Sciatic nerve (tissue), 2 donors: Measurements from ENCODE around the gene THRA. TPM values are rescaled to one million over a fixed set of nuclear protein-coding genes. Genes with fewer than 3 reads are reported as not detected.

Experiments
- ATAC-seq: fragments of 200-7000 bp; cut with Tn5 transposase; one replicate; pipeline ENCODE4 v1.9.1; 2020; ENCODE audit warnings: mild to moderate bottlenecking, moderate library complexity
- DNase-seq: peaks from one replicate; pipeline ENCODE4 v3.0.0-alpha.2; 2020; ENCODE audit warnings: low spot score
- intact Hi-C: fragments of 100-400 bp; cut with DNase I; formaldehyde crosslinking; loops from one replicate; pipeline ENCODE4 v1.14.2; 2022
- total RNA-seq: library from RNA; stranded (reverse); fragmentation: NEBNext Ultra II Directional; extraction: Animal tissue kit (Norgen Biotek cat#: 25700); gene quantifications from one replicate; pipeline ENCODE4 v1.2.1, GENCODE V29; 2021
- donor health status: DM: no; HTN: no; CAD: no.
- donor health status: DM: no; HTN: no; CAD: no.

The THRA gene
- total RNA-seq, result 72.0 TPM

DNA sequence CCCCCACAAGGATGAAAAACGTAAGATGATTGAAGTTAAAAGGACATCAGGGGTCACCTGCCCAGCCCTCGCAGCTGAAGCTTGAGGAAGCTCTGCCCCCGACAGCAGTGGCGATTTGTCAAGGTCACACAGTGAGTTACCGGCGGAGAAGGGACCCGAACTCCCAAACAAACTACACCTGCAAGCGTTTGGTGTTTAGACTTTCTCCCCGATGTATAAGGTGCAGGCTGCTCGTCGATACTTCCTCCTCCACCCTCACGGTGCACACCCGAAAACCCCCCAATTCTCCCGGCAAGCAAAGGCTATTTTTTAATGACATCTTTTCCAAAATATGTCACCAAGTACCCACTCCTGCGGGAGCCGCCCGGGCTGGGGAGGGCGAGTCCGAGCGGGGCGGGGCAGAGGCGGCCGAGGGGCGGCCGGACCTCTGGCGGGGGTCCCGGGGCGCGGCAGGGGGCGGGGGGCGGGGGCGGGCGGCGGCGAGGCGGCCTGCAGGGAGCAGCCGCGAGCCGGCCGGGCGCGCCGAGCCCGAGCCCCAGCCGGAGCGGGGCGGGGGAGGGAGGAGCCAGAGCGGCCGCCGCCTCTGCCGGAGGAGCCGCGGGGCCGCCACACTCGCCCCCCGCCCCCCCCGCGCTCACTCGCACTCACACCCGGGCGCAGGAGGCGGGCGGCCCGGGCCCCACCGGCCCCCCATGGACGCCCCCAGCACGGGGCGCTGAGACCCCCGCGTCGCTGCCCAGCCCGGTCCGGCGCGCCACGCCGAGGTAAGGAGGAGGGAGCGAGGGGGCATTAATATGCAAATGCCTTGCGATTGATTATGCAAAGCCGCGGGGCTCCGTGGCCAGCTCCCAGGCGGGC is at the start of gene THRA:
TSS of gene THRA (plus strand) at position 637 of the 858 bp plus-strand sequence. CDS start 11,524 bp downstream, outside the sequence.
- intact Hi-C loops, result no loop called here

GRCh38 chr17:40014375-40014980 is 48.3 kb upstream of the THRA start:
- ATAC-seq, result peak; percentile 19
- intact Hi-C loops, result loop anchor here (10.0 kb wide), 1 partner anchor 180 kb away; no protein-coding TSS in a partner anchor

More for the DNA sequence above, at the start of gene THRA:
- ATAC-seq, result peak; percentile 56
- DNase-seq, result peak; percentile 85

GRCh38 chr17:40015005-40015997 is 47.5 kb upstream of the THRA start, which contains the start of gene CSF3:
TSS of gene CSF3 (plus strand) at chr17:40015440. CDS start at chr17:40015475, 35 bp downstream.
- DNase-seq, result no peak
- ATAC-seq, result no peak
- intact Hi-C loops, result loop anchor here (10.0 kb wide), 1 partner anchor 180 kb away; no protein-coding TSS in a partner anchor

More at GRCh38 chr17:40014375-40014980, 48.3 kb upstream of the THRA start:
- no peak for DNase-seq

DNA sequence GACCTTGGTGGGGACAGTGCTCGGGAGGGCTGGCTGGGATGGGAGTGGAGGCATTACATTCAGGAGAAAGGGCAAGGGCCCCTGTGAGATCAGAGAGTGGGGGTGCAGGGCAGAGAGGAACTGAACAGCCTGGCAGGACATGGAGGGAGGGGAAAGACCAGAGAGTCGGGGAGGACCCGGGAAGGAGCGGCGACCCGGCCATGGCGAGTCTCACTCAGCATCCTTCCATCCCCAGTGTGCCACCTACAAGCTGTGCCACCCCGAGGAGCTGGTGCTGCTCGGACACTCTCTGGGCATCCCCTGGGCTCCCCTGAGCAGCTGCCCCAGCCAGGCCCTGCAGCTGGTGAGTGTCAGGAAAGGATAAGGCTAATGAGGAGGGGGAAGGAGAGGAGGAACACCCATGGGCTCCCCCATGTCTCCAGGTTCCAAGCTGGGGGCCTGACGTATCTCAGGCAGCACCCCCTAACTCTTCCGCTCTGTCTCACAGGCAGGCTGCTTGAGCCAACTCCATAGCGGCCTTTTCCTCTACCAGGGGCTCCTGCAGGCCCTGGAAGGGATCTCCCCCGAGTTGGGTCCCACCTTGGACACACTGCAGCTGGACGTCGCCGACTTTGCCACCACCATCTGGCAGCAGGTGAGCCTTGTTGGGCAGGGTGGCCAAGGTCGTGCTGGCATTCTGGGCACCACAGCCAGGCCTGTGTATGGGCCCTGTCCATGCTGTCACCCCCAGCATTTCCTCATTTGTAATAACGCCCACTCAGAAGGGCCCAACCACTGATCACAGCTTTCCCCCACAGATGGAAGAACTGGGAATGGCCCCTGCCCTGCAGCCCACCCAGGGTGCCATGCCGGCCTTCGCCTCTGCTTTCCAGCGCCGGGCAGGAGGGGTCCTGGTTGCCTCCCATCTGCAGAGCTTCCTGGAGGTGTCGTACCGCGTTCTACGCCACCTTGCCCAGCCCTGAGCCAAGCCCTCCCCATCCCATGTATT is 46.5 kb upstream of the THRA start:
- intact Hi-C loops, result loop anchor here (10.0 kb wide), 1 partner anchor 179 kb away; no protein-coding TSS in a partner anchor
- DNase-seq (no peak), ATAC-seq (no peak)

GRCh38 chr17:40017422-40018080 is 45.2 kb upstream of the THRA start:
- DNase-seq (no peak), ATAC-seq (no peak)
- intact Hi-C loops, result loop anchor here (10.0 kb wide), 1 partner anchor 177 kb away; no protein-coding TSS in a partner anchor

GRCh38 chr17:40018211-40019121 is 44.3 kb upstream of the THRA start:
- ATAC-seq (peak; percentile 39), DNase-seq (no peak)
- intact Hi-C loops, result loop anchor here (10.0 kb wide), 1 partner anchor 176 kb away; no protein-coding TSS in a partner anchor

- DNase-seq (no peak), ATAC-seq (peak; percentile 68)
- intact Hi-C loops, result loop anchor here (10.0 kb wide), 1 partner anchor 175 kb away; no protein-coding TSS in a partner anchor
Measured at GRCh38 chr17:40019140-40019991, 43.4 kb upstream of the THRA start.

GRCh38 chr17:40020146-40020545 is 42.6 kb upstream of the THRA start:
- intact Hi-C loops, result no loop called here
- ATAC-seq (no peak), DNase-seq (no peak)

- intact Hi-C loops, result no loop called here
- ATAC-seq (no peak), DNase-seq (no peak)
Measured at GRCh38 chr17:40021451-40021971, 41.3 kb upstream of the THRA start.

DNA sequence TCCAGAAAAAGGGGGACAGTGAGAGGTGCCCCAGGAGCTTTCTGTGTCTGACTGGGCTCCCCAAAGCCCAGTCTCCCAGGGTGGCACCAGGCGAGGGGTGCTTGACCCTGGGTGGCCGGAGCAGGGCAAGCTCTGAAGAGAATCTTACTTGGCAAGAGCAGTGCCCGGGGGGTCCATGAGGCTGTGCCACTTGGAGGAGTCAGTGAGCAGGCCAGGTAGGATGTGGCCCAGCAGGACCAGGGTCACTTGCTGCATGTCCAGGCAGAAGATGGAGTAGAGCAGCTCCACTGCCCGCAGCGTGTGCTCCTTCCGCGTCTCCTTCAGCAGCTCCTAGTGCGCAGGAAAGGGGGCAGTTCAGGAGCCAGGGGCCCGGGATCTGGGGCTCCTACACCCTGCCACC is 40.3 kb upstream of the THRA start:
- intact Hi-C loops, result no loop called here
- ATAC-seq, result no peak

DNA sequence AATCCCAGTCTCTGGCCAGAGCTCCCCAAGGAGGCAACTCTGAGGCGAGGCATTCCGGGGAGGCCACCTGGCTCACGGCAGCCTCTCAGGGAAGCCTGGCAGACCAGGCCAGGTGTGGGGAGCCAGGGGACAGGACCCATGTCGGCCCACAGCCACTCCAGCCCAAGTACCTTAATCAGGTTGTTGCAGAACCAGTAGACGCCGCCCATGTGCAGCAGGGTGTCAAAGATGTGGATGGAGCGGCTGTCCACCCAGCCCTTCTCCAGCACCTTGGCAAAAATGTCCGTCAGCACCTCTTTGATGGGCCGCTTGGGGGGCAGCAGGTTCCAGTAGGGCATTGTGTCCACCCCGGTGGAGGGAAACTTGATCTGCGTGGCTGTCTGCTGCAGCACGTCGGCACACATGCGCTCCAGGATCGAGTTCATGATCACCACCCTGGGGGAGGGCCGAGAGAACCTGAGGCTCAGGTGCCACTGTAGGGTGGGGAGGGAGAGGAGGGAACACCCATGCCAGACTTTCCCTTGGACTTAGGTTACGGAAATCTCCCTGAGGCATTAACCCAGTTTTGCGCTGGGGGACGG is 39.7 kb upstream of the THRA start:
- ATAC-seq, result no peak
- intact Hi-C loops, result no loop called here
- no peak for DNase-seq

More for the DNA sequence above, 40.3 kb upstream of the THRA start:
- DNase-seq, result no peak

GRCh38 chr17:40023590-40024292 is 39.0 kb upstream of the THRA start:
- ATAC-seq (no peak), DNase-seq (no peak)
- intact Hi-C loops, result no loop called here

GRCh38 chr17:40024901-40025300 is 37.9 kb upstream of the THRA start:
- intact Hi-C loops, result no loop called here
- ATAC-seq, result no peak
- no peak for DNase-seq

- ATAC-seq, result no peak
- intact Hi-C loops, result no loop called here
- no peak for DNase-seq
Measured at GRCh38 chr17:40025559-40025958, 37.2 kb upstream of the THRA start.
